DND-41 (cell line): ENCODE results near the gene HOXD12.

Source experiments
- ATAC-seq: fragments of 200-7000 bp; cut with Tn5 transposase; 3 replicates; pipeline ENCODE4 v1.9.1; 2021; ENCODE audit warnings: low read depth; ENCODE audit not compliant: insufficient read depth
- DNase-seq: peaks from one replicate; pipeline ENCODE4 v3.0.0-alpha.2; 2020
- H2AFZ ChIP-seq: 2 replicates; pipeline ENCODE4 v1.6.0; 2012; ENCODE audit warnings: low read depth, low read length
- H3K27ac ChIP-seq: 2 replicates; pipeline ENCODE4 v1.5.1; 2012; ENCODE audit warnings: low read length, inconsistent platforms
- H3K27me3 ChIP-seq: fragments of 200-600 bp; sonication (generic); 2 replicates; pipeline ENCODE4 v1.6.0; 2012; ENCODE audit warnings: low read length, mild to moderate bottlenecking, inconsistent platforms; ENCODE audit not compliant: insufficient read depth, poor library complexity
- H3K36me3 ChIP-seq: 2 replicates; pipeline ENCODE4 v1.5.1; 2012; ENCODE audit warnings: low read length, inconsistent platforms; ENCODE audit not compliant: insufficient read depth
- H3K4me1 ChIP-seq: 2 replicates; pipeline ENCODE4 v1.5.1; 2012; ENCODE audit warnings: mild to moderate bottlenecking, low read length; ENCODE audit not compliant: insufficient read depth
- H3K4me2 ChIP-seq: 2 replicates; pipeline ENCODE4 v1.6.0; 2012; ENCODE audit warnings: mild to moderate bottlenecking, moderate library complexity, low read length, inconsistent platforms; ENCODE audit not compliant: insufficient read depth
- H3K4me3 ChIP-seq, 2 experiments: fragments of 200-600 bp in 1 of 2; shearing (Covaris generic) in 1 of 2; 2 replicates each; pipeline ENCODE4 v1.5.1; 2012 to 2016; ENCODE audit warnings: inconsistent platforms in 2 of 2, low read length in 2 of 2, mild to moderate bottlenecking in 2 of 2, low read depth in 1 of 2, moderate library complexity in 1 of 2
- H3K79me2 ChIP-seq: 2 replicates; pipeline ENCODE4 v1.6.0; 2012; ENCODE audit warnings: low read length, inconsistent platforms; ENCODE audit not compliant: insufficient read depth
- H3K9ac ChIP-seq: 2 replicates; pipeline ENCODE4 v1.6.0; 2012; ENCODE audit warnings: low read depth, mild to moderate bottlenecking, inconsistent platforms, low read length, moderate library complexity
- H3K9me3 ChIP-seq: 2 replicates; pipeline ENCODE4 v1.5.1; 2012; ENCODE audit warnings: low read length, moderate library complexity, mild to moderate bottlenecking, inconsistent platforms; ENCODE audit not compliant: insufficient read depth, severe bottlenecking
- H4K20me1 ChIP-seq: 2 replicates; pipeline ENCODE4 v1.6.0; 2012; ENCODE audit warnings: low read length; ENCODE audit not compliant: insufficient read depth
- CTCF ChIP-seq: IDR thresholded peaks from 2 replicates; pipeline ENCODE4 v1.5.1; 2012; ENCODE audit warnings: borderline replicate concordance, low read length, moderate library complexity, mild to moderate bottlenecking; ENCODE audit not compliant: poor library complexity, severe bottlenecking; ENCODE audit errors: extremely low read depth
- EZH2 ChIP-seq: IDR thresholded peaks from 3 replicates; pipeline ENCODE4 v1.6.1; 2012; ENCODE audit warnings: borderline replicate concordance, low read depth, mild to moderate bottlenecking, moderate library complexity, low read length, inconsistent platforms; ENCODE audit not compliant: severe bottlenecking

The HOXD12 gene

GRCh38 chr2:176123411-176124109, 24.0 kb downstream of the HOXD12 start:
- Histone ChIP-seq H3K79me2 (no peaks in the 10 kb centered on the region), H3K36me3 (no peaks in the 10 kb centered on the region), H3K27me3 (no peaks in the 10 kb centered on the region), H3K9ac (no peak overlapping the region), H3K4me1 (peaks cover 4% of the 10 kb centered on the region; the same call in 1 of the 2 replicates), H3K27ac (no peak overlapping the region), H3K4me3 (no peak overlapping the region), H3K4me2 (no peak overlapping the region), H4K20me1 (no peaks in the 10 kb centered on the region), H3K9me3 (no peaks in the 10 kb centered on the region), H2AFZ (no peak overlapping the region)
- TF ChIP-seq EZH2 (no peak), CTCF (no peak)
- ATAC-seq (no peak), DNase-seq (no peak)

- Histone ChIP-seq H3K9me3 (no peaks in the 10 kb centered on the region), H3K9ac (no peak overlapping the region), H4K20me1 (no peaks in the 10 kb centered on the region), H3K27ac (no peak overlapping the region), H3K4me3 (no peak overlapping the region), H2AFZ (no peak overlapping the region), H3K27me3 (no peaks in the 10 kb centered on the region), H3K4me2 (no peak overlapping the region), H3K36me3 (no peaks in the 10 kb centered on the region), H3K79me2 (no peaks in the 10 kb centered on the region), H3K4me1 (peaks cover 4% of the 10 kb centered on the region; the same call in 1 of the 2 replicates)
- ATAC-seq (no peak), DNase-seq (no peak)
- TF ChIP-seq EZH2 (no peak), CTCF (no peak)
Observed at GRCh38 chr2:176124110-176124946, 24.7 kb downstream of the HOXD12 start.

- H3K27me3 ChIP-seq = no peaks in the 10 kb centered on the region
- TF ChIP-seq EZH2 (no peak), CTCF (no peak)
Observed at GRCh38 chr2:176124947-176125771, 25.6 kb downstream of the HOXD12 start.

More at GRCh38 chr2:176124947-176125771, 25.6 kb downstream of the HOXD12 start:
- no peak overlapping the region for H2AFZ ChIP-seq
- no peak overlapping the region for H3K27ac ChIP-seq
- H4K20me1 ChIP-seq = no peaks in the 10 kb centered on the region
- no peaks in the 10 kb centered on the region for H3K79me2 ChIP-seq
- DNase-seq (no peak), ATAC-seq (no peak)
- no peak overlapping the region for H3K4me2 ChIP-seq
- H3K4me3 ChIP-seq = no peak overlapping the region
- no peaks in the 10 kb centered on the region for H3K36me3 ChIP-seq
- peaks cover 4% of the 10 kb centered on the region; the same call in 1 of the 2 replicates for H3K4me1 ChIP-seq
- H3K9ac ChIP-seq = no peak overlapping the region
- H3K9me3 ChIP-seq = no peaks in the 10 kb centered on the region
